Measurements from ENCODE around the gene TCAF1. TPM values are rescaled to one million over a fixed set of nuclear protein-coding genes. Genes with fewer than 3 reads are reported as not detected.

Gene TCAF1
- polyA plus RNA-seq, 1 donor (not counting 4 experiments of a cell fraction or from before 2014, with no cell fraction given) = 13.3 TPM

DNA sequence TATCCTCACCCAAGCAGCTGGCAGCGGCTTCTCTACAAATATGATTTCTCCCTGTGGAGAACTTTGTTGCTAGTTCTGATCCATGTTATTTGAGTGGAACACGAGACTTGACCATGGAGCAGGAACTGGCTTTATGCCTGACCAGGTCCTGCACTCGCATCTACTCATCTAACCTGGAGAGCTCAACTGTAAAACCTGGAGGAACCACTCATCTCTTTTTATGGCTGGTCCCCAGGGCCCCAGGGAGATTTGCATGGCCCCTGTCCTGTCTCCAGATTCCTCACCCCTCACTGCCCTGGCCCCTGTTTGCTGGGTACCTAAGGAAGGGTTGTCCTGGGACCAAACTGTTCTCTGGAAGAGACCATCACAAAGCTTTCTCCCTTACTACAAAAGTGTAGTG is 16.0 kb downstream of the TCAF1 start:
- no peak overlapping the region for H3K27ac ChIP-seq (ENCODE audit: control insufficient read depth, insufficient read depth, low read length)
- H3K4me1 ChIP-seq (ENCODE audit: control insufficient read depth, extremely low read depth, insufficient read depth, low read length) = peaks cover 9% of the 10 kb centered on the region
- FAIRE-seq = no peak

GRCh38 chr7:143884969-143885559 is 16.9 kb downstream of the TCAF1 start:
- no peaks in the 10 kb centered on the region for H3K36me3 ChIP-seq (ENCODE audit: control insufficient read depth in 2 of 2, extremely low read depth in 1 of 2, insufficient read depth in 2 of 2, low read length in 2 of 2)
- H3K4me2 ChIP-seq (ENCODE audit: control insufficient read depth, extremely low read depth, insufficient read depth, low read depth, low read length) = peak overlapping the region; percentile 41
- H3K9me3 ChIP-seq (ENCODE audit: control insufficient read depth, low read depth, low read length) = no peaks in the 10 kb centered on the region
- H3K79me2 ChIP-seq (ENCODE audit: control insufficient read depth, insufficient read depth, low read length) = peaks cover 5% of the 10 kb centered on the region
- no peak for FAIRE-seq
- peak overlapping the region; percentile 35 to 63 (median 52) for H3K4me3 ChIP-seq (ENCODE audit: control insufficient read depth in 2 of 3, extremely low read depth in 1 of 3, insufficient read depth in 2 of 3, low read depth in 1 of 3, low read length in 3 of 3)
- DNase-seq (ENCODE audit: low read depth, low spot score) = no peak
- dilution Hi-C loops (cut with MboI; ENCODE audit: extremely low pct_ligation_motif_present, low sequenced_read_pairs) = no loop called here
- H2AFZ ChIP-seq (ENCODE audit: control insufficient read depth, low read length) = peak overlapping the region; percentile 43
- H3K4me1 ChIP-seq (ENCODE audit: control insufficient read depth, extremely low read depth, insufficient read depth, low read length) = peaks cover 9% of the 10 kb centered on the region
- H4K20me1 ChIP-seq (ENCODE audit: control insufficient read depth, extremely low read depth, insufficient read depth, low read length) = no peaks in the 10 kb centered on the region
- TF ChIP-seq CTCF (optimal IDR thresholded peaks at IDR 0.05 in 1 of 3, IDR thresholded peaks at IDR 0.05 in 1 of 3, conservative IDR thresholded peaks at IDR 0.05 in 1 of 3; ENCODE audit: extremely low read depth in 1 of 3, insufficient read depth in 2 of 3, low read length in 3 of 3) (no peak), EZH2 (IDR thresholded peaks at IDR 0.05; ENCODE audit: low read length) (no peak)
- H3K9me1 ChIP-seq (ENCODE audit: control insufficient read depth, extremely low read depth, insufficient read depth, low read length) = no peaks in the 10 kb centered on the region
- no peaks in the 10 kb centered on the region for H3K27me3 ChIP-seq (ENCODE audit: control insufficient read depth, extremely low read depth, insufficient read depth, low read length)
- H3K27ac ChIP-seq (ENCODE audit: control insufficient read depth, insufficient read depth, low read length) = no peak overlapping the region
- peak overlapping the region; percentile 28 for H3K9ac ChIP-seq (ENCODE audit: control insufficient read depth, extremely low read depth, insufficient read depth, low read length)

More for the DNA sequence above, 16.0 kb downstream of the TCAF1 start:
- Histone ChIP-seq H2AFZ (ENCODE audit: control insufficient read depth, low read length) (no peak overlapping the region), H3K4me2 (ENCODE audit: control insufficient read depth, extremely low read depth, insufficient read depth, low read depth, low read length) (no peak overlapping the region), H4K20me1 (ENCODE audit: control insufficient read depth, extremely low read depth, insufficient read depth, low read length) (no peaks in the 10 kb centered on the region), H3K9ac (ENCODE audit: control insufficient read depth, extremely low read depth, insufficient read depth, low read length) (no peak overlapping the region), H3K9me1 (ENCODE audit: control insufficient read depth, extremely low read depth, insufficient read depth, low read length) (no peaks in the 10 kb centered on the region), H3K27me3 (ENCODE audit: control insufficient read depth, extremely low read depth, insufficient read depth, low read length) (no peaks in the 10 kb centered on the region), H3K4me3 (ENCODE audit: control insufficient read depth in 2 of 3, extremely low read depth in 1 of 3, insufficient read depth in 2 of 3, low read depth in 1 of 3, low read length in 3 of 3) (no peak overlapping the region), H3K36me3 (ENCODE audit: control insufficient read depth in 2 of 2, extremely low read depth in 1 of 2, insufficient read depth in 2 of 2, low read length in 2 of 2) (no peaks in the 10 kb centered on the region), H3K79me2 (ENCODE audit: control insufficient read depth, insufficient read depth, low read length) (peaks cover 13% of the 10 kb centered on the region), H3K9me3 (ENCODE audit: control insufficient read depth, low read depth, low read length) (no peaks in the 10 kb centered on the region)
- dilution Hi-C loops (cut with MboI; ENCODE audit: extremely low pct_ligation_motif_present, low sequenced_read_pairs) = no loop called here
- DNase-seq (ENCODE audit: low read depth, low spot score) = no peak
- TF ChIP-seq CTCF (optimal IDR thresholded peaks at IDR 0.05 in 1 of 3, IDR thresholded peaks at IDR 0.05 in 1 of 3, conservative IDR thresholded peaks at IDR 0.05 in 1 of 3; ENCODE audit: extremely low read depth in 1 of 3, insufficient read depth in 2 of 3, low read length in 3 of 3) (no peak), EZH2 (IDR thresholded peaks at IDR 0.05; ENCODE audit: low read length) (no peak)

All from keratinocyte (primary cell).